Kidney epithelial cell (primary cell): ENCODE data around the gene C10orf105. TPM values are rescaled to one million over a fixed set of nuclear protein-coding genes. Genes with fewer than 3 reads are reported as not detected.

Source experiments
- DNase-seq: peaks from one replicate; pipeline ENCODE4 v3.0.0-alpha.2; 2010; ENCODE audit warnings: low read depth
- H3K27me3 ChIP-seq: 2 replicates; pipeline ENCODE4 v1.6.0; 2011; ENCODE audit warnings: low read length; ENCODE audit not compliant: control insufficient read depth, insufficient read depth
- H3K36me3 ChIP-seq: 2 replicates; pipeline ENCODE4 v1.5.1; 2011; ENCODE audit warnings: low read length; ENCODE audit not compliant: control insufficient read depth, insufficient read depth
- H3K4me3 ChIP-seq: 2 replicates; pipeline ENCODE4 v1.5.1; 2011; ENCODE audit warnings: low read depth, mild to moderate bottlenecking, control low read depth, low read length
- CTCF ChIP-seq: IDR thresholded peaks from 2 replicates; pipeline ENCODE4 v1.5.1; 2011; ENCODE audit warnings: mild to moderate bottlenecking, moderate library complexity, low read length, control low read depth, inconsistent platforms; ENCODE audit not compliant: insufficient read depth, poor library complexity, severe bottlenecking
- total RNA-seq: library from RNA; depleted of rRNA; stranded (reverse); fragments of >200 nt; gene quantifications from 2 replicates; pipeline ENCODE4 v1.2.3, GENCODE V29; 2015

C10orf105 gene
- total RNA-seq, 1 donor from 2014 or later = not detected

- Histone ChIP-seq H3K36me3 (no peaks in the 10 kb centered on the region), H3K4me3 (no peak overlapping the region), H3K27me3 (no peaks in the 10 kb centered on the region)
- TF ChIP-seq CTCF = no peak
- DNase-seq = no peak
Observed at GRCh38 chr10:71744897-71745663, 25.5 kb upstream of the C10orf105 start.

GRCh38 chr10:71743866-71744265 lies 24.3 kb upstream of the C10orf105 start:
- Histone ChIP-seq H3K36me3 (no peaks in the 10 kb centered on the region), H3K27me3 (no peaks in the 10 kb centered on the region), H3K4me3 (no peak overlapping the region)
- no peak for DNase-seq
- TF ChIP-seq CTCF = no peak

DNA sequence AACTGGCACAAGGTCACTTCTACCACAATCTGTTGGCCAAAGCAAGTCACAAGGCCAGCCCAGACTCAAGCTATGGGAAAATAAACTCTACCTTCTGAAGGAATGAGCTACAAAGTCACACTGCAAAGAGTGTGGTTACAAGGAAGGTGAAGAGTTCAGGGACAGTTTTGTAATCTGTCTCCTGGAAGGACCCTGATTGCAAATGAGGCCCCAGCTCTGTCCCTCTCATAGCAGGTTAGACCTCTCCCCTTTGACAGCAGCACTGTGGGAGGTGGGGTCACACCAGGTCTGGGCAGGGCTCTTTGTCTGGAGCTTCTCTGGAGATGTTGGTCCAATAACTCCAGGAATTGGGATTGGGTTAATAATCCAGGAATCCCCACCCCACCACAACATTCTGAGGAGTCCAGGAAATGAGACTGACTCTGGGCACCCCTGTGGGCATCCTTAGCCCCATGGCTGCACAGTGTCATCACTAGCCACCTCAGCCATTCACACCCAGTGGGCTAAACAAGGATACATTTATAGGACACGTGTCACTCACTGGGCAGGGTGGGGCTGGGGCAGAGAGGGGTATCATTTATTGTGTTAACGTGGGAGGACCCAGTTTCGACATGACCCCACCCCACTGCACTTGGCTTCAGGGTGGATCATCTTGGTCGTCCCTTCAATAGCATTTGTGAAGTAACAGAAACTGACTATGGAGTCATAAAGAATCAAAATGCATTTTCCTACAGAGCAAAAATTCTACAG lies 23.7 kb upstream of the C10orf105 start:
- Histone ChIP-seq H3K36me3 (no peaks in the 10 kb centered on the region), H3K4me3 (no peak overlapping the region), H3K27me3 (no peaks in the 10 kb centered on the region)
- TF ChIP-seq CTCF = no peak
- DNase-seq = no peak

DNA sequence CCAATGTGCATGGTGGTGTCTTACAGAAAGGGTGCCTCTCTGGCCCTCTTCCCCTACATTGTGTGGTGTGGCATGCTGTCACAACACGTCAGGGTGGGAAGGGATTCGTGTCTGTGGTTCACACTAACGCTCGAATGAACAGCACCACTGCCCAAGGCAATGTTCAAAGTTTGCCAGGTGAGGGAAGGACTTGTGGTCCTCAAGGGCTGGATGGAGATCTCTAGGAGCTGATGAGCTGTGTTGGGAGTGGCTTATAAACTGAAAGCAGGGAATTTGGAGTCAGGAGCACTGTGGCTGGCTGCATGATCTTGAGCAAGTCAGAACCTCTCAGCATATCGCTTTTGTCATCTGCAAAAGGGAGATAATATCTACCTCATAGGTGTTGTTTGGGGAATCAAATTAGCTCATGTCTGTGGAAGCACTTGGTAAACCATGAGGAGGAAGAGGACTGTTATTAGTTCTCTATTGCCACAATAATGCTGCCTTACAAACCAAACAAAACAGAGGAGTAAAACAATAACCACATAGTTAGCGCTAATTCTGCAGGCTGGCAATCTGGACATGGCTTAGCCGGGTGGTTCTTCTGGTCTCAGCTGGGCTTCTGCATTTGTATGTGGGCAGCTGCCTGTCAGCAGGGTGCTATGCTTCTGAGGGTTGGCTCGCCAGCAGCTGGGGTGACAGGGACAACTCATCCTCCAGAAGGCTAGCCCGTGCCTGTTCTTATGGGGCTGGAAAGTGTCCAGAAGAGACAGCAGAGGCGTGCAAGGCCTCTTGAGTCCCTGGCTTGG lies 22.9 kb upstream of the C10orf105 start:
- H3K36me3 ChIP-seq = no peaks in the 10 kb centered on the region

GRCh38 chr10:71741671-71742070 lies 22.1 kb upstream of the C10orf105 start:
- DNase-seq = no peak
- no peak overlapping the region for H3K4me3 ChIP-seq
- TF ChIP-seq CTCF = no peak
- H3K36me3 ChIP-seq = no peaks in the 10 kb centered on the region
- H3K27me3 ChIP-seq = no peaks in the 10 kb centered on the region

More for the DNA sequence above, 22.9 kb upstream of the C10orf105 start:
- no peak for TF ChIP-seq CTCF
- DNase-seq = no peak
- Histone ChIP-seq H3K27me3 (no peaks in the 10 kb centered on the region), H3K4me3 (no peak overlapping the region)
